ENCODE data around the gene CHRNA9.

DNA sequence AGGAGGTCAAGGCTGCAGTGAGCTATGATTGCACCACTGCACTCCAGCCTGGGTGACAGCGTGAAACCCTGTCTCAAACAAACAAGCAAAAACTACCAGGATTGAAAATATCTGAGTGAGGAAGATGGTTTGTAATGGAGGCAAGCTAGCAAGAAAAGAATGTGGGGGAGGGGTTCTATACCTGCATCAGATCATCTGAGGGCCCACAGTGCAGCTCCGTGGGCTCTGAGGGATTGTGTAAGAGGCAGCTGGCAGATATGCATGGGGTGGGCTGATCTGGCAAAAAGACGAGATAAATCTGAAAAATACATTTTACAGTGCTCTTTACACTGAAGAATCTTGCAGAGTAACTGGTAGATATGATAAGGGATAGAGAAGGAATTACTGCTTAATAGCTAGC lies 28.9 kb upstream of the CHRNA9 start:
- no peak for TF ChIP-seq CTCF (IDR thresholded peaks at IDR 0.05)
- no peak for TF ChIP-seq POLR2A (IDR thresholded peaks at IDR 0.05)
